Measurements from ENCODE around the gene PFKFB2.

Gene PFKFB2

GRCh38 chr1:207091200-207091908 lies 38.3 kb downstream of the PFKFB2 start:
- TF ChIP-seq CTCF (conservative IDR thresholded peaks at IDR 0.05) (no peak; the same call in 1 of the 2 replicates), ZFX (IDR thresholded peaks at IDR 0.05) (no peak)
- H3K27ac ChIP-seq = no peak overlapping the region

- TF ChIP-seq CTCF (conservative IDR thresholded peaks at IDR 0.05) (no peak), ZFX (IDR thresholded peaks at IDR 0.05) (no peak)
- H3K27ac ChIP-seq = no peak overlapping the region
These were observed 40.9 kb downstream of the PFKFB2 start for GRCh38 chr1:207093944-207094343.

- no peak overlapping the region for H3K27ac ChIP-seq
- TF ChIP-seq ZFX (IDR thresholded peaks at IDR 0.05) (no peak), CTCF (conservative IDR thresholded peaks at IDR 0.05) (no peak)
These were observed 44.8 kb downstream of the PFKFB2 start for GRCh38 chr1:207097871-207098324.

- no peak overlapping the region for H3K27ac ChIP-seq
- TF ChIP-seq CTCF (conservative IDR thresholded peaks at IDR 0.05) (no peak), ZFX (IDR thresholded peaks at IDR 0.05) (no peak)
These were observed 48.6 kb downstream of the PFKFB2 start for GRCh38 chr1:207101720-207102119.

- no peak for TF ChIP-seq CTCF (conservative IDR thresholded peaks at IDR 0.05)
- TF ChIP-seq ZFX (IDR thresholded peaks at IDR 0.05) = no peak
These were observed 49.1 kb downstream of the PFKFB2 start for GRCh38 chr1:207102146-207102545.

GRCh38 chr1:207102659-207103058 lies 49.6 kb downstream of the PFKFB2 start:
- TF ChIP-seq CTCF (conservative IDR thresholded peaks at IDR 0.05) = no peak
- TF ChIP-seq ZFX (IDR thresholded peaks at IDR 0.05) = no peak
- no peak overlapping the region for H3K27ac ChIP-seq

More at GRCh38 chr1:207102146-207102545, 49.1 kb downstream of the PFKFB2 start:
- no peak overlapping the region for H3K27ac ChIP-seq

- TF ChIP-seq CTCF (conservative IDR thresholded peaks at IDR 0.05) (no peak), ZFX (IDR thresholded peaks at IDR 0.05) (no peak)
These were observed 50.9 kb downstream of the PFKFB2 start, which contains the start of gene C4BPA for GRCh38 chr1:207103892-207104373. C4BPA (plus strand) TSS chr1:207104233; CDS start chr1:207113026, 8,793 bp downstream.

More at GRCh38 chr1:207103892-207104373, 50.9 kb downstream of the PFKFB2 start, which contains the start of gene C4BPA:
- no peak within 1 kb of the TSS for H3K27ac ChIP-seq

All from C4-2B (cell line).